ENCODE data around the gene TOB1. TPM values are rescaled to one million over a fixed set of nuclear protein-coding genes. Genes with fewer than 3 reads are reported as not detected.

The TOB1 gene
- total and polyA plus RNA-seq, 2 experiments from 2014 or later = 8.4 to 93.8 TPM

DNA sequence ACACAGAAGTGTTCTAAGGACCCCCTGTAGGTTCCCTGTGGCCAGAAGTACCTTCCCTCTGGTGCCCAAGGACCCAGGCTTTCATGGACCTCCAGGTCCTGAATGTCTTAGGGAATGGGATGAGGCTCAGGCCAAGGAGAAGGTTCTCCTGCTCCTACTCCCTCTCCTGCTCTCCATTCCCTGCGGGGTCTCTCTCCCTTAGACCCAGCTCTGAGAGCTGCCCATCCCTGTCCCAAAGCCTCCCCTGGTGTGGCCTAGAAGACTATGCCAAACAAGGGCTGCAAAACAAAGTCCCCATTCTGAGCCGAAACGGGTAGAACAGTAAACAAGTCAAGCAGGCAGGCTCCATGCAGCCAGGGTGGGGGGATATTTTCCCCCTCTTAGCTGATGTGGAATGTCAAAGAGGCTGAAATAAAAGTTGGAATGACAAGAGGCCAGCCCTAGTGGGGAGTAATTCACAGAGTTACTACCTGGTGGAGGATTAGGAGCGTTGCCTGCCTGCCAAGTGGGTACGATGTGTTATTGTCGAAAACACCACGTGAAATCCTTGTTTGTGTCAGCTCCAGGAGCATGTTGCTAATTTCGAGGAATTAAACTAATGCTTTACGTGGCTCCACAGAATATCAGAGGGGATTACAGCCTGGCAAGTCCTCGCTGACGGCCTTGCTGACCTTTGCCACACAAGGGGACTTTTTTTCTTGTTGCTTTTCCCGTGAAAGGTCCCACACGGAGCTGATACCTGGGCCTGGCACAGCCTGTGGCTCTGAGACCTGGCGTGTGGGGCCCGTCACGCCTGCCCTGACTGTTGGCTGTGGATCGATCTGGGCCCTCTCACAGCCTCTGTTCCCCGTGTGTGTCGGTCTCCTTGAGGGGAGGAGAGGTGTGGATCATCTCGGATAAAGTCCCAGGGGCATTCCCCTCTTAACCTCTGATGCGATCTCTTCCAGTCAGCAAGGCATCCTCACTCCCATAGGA is 27.9 kb downstream of the TOB1 start:
- no peaks in the 10 kb centered on the region for H3K79me2 ChIP-seq (ENCODE audit: insufficient read depth)
- in situ Hi-C loops (cut with MboI) = no loop called here
- no peaks in the 10 kb centered on the region for H3K36me3 ChIP-seq (ENCODE audit: low read depth)
- peaks cover 13% of the 10 kb centered on the region for H3K27me3 ChIP-seq (replicated peaks; ENCODE audit: insufficient read depth)
- no peak overlapping the region for H3K9ac ChIP-seq
- H3K4me2 ChIP-seq (ENCODE audit: unreplicated experiment) = no peak overlapping the region
- H4K20me1 ChIP-seq (ENCODE audit: insufficient read depth) = no peaks in the 10 kb centered on the region
- no peak for TF ChIP-seq EZH2phosphoT487 (IDR thresholded peaks at IDR 0.05; ENCODE audit: insufficient read depth, low read depth)
- no peak for TF ChIP-seq EZH2 (IDR thresholded peaks at IDR 0.05; ENCODE audit: insufficient read depth, poor library complexity, severe bottlenecking)
- 68 to 71% methylated on average over 20 to 21 of the region's 21 CpGs for WGBS, 2 experiments (ENCODE audit: low coverage in 1 of 2, low lambda C conversion rate in 2 of 2, missing lambda C conversion rate in 2 of 2)
- H3K4me1 ChIP-seq (ENCODE audit: insufficient read depth) = no peaks in the 10 kb centered on the region
- no peaks in the 10 kb centered on the region for H3F3A ChIP-seq (ENCODE audit: insufficient read depth)
- no peak overlapping the region for H2AFZ ChIP-seq
- H3K4me3 ChIP-seq = no peak overlapping the region
- no peak for DNase-seq
- no peaks in the 10 kb centered on the region for H3K9me3 ChIP-seq (ENCODE audit: low read depth)
- H3K9me2 ChIP-seq (ENCODE audit: insufficient read depth) = no peaks in the 10 kb centered on the region
- no peak overlapping the region for H3K27ac ChIP-seq

DNA sequence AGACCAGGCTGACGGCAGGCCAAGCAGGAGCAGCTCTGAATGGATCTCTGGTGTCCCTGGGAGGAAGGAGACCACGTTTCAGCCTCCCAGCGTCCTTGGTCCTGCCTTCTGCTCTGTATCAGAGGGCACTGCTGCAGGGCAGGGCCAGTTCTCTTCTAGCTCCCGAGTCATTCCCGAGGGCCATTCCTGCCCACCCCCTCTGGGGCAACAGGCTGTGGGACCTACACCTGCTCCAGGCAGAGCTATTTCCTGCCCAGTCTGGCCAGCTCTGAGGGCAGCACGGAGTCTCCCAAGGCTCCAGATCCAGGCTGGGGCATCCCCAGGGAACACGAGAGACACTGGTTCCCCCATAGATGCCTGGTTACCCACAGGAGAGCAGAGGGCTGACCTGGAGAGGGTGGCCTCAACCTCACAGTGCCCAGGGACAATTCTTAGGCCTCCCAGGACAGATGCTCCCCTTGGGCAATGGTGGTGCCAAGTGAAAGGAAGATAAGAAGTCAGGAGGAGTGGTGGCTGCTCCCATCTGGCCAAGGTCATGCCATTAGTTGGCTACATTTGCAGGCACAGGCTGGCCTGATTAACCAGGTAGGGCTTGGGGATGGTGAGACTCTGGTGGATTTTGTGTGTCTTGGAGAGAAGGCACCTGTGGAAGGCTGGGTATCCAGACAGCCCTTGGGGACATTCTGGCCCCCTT is 28.7 kb downstream of the TOB1 start:
- DNase-seq = no peak
- in situ Hi-C loops (cut with MboI) = no loop called here
- H3K36me3 ChIP-seq (ENCODE audit: low read depth) = no peaks in the 10 kb centered on the region
- no peaks in the 10 kb centered on the region for H3K4me1 ChIP-seq (ENCODE audit: insufficient read depth)
- 82 to 86% methylated on average over 7 of the region's 7 CpGs for WGBS, 2 experiments (ENCODE audit: low coverage in 1 of 2, low lambda C conversion rate in 2 of 2, missing lambda C conversion rate in 2 of 2)
- H3K79me2 ChIP-seq (ENCODE audit: insufficient read depth) = no peaks in the 10 kb centered on the region
- H3K27me3 ChIP-seq (replicated peaks; ENCODE audit: insufficient read depth) = peaks cover 13% of the 10 kb centered on the region
- no peak overlapping the region for H3K9ac ChIP-seq
- H3K4me3 ChIP-seq = no peak overlapping the region
- H3K4me2 ChIP-seq (ENCODE audit: unreplicated experiment) = no peak overlapping the region
- no peak overlapping the region for H3K27ac ChIP-seq
- H2AFZ ChIP-seq = no peak overlapping the region
- TF ChIP-seq EZH2phosphoT487 (IDR thresholded peaks at IDR 0.05; ENCODE audit: insufficient read depth, low read depth) (no peak), EZH2 (IDR thresholded peaks at IDR 0.05; ENCODE audit: insufficient read depth, poor library complexity, severe bottlenecking) (no peak)
- no peaks in the 10 kb centered on the region for H3K9me2 ChIP-seq (ENCODE audit: insufficient read depth)
- no peaks in the 10 kb centered on the region for H4K20me1 ChIP-seq (ENCODE audit: insufficient read depth)
- H3K9me3 ChIP-seq (ENCODE audit: low read depth) = no peaks in the 10 kb centered on the region
- no peaks in the 10 kb centered on the region for H3F3A ChIP-seq (ENCODE audit: insufficient read depth)

- peaks cover 13% of the 10 kb centered on the region for H3K27me3 ChIP-seq (replicated peaks; ENCODE audit: insufficient read depth)
- H3K36me3 ChIP-seq (ENCODE audit: low read depth) = no peaks in the 10 kb centered on the region
- no peaks in the 10 kb centered on the region for H4K20me1 ChIP-seq (ENCODE audit: insufficient read depth)
- no peak overlapping the region for H3K9ac ChIP-seq
- H3K27ac ChIP-seq = no peak overlapping the region
- no peak overlapping the region for H3K4me3 ChIP-seq
- H3F3A ChIP-seq (ENCODE audit: insufficient read depth) = no peaks in the 10 kb centered on the region
- TF ChIP-seq EZH2phosphoT487 (IDR thresholded peaks at IDR 0.05; ENCODE audit: insufficient read depth, low read depth) (no peak), EZH2 (IDR thresholded peaks at IDR 0.05; ENCODE audit: insufficient read depth, poor library complexity, severe bottlenecking) (no peak)
- H3K4me1 ChIP-seq (ENCODE audit: insufficient read depth) = no peaks in the 10 kb centered on the region
- no peak overlapping the region for H3K4me2 ChIP-seq (ENCODE audit: unreplicated experiment)
- no peak overlapping the region for H2AFZ ChIP-seq
- WGBS, 2 experiments (ENCODE audit: low coverage in 1 of 2, low lambda C conversion rate in 2 of 2, missing lambda C conversion rate in 2 of 2) = 74 to 76% methylated on average over 11 of the region's 11 CpGs
- no peak for DNase-seq
- H3K9me2 ChIP-seq (ENCODE audit: insufficient read depth) = no peaks in the 10 kb centered on the region
- H3K79me2 ChIP-seq (ENCODE audit: insufficient read depth) = no peaks in the 10 kb centered on the region
- no peaks in the 10 kb centered on the region for H3K9me3 ChIP-seq (ENCODE audit: low read depth)
- in situ Hi-C loops (cut with MboI) = no loop called here
These were observed 29.3 kb downstream of the TOB1 start for GRCh38 chr17:50836826-50837225.

- no peaks in the 10 kb centered on the region for H3K9me3 ChIP-seq (ENCODE audit: low read depth)
- in situ Hi-C loops (cut with MboI) = no loop called here
- no peaks in the 10 kb centered on the region for H4K20me1 ChIP-seq (ENCODE audit: insufficient read depth)
- no peaks in the 10 kb centered on the region for H3K9me2 ChIP-seq (ENCODE audit: insufficient read depth)
- H2AFZ ChIP-seq = no peak within 1 kb of the TSS
- TF ChIP-seq EZH2 (IDR thresholded peaks at IDR 0.05; ENCODE audit: insufficient read depth, poor library complexity, severe bottlenecking) = no peak
- TF ChIP-seq EZH2phosphoT487 (IDR thresholded peaks at IDR 0.05; ENCODE audit: insufficient read depth, low read depth) = no peak
- H3K27ac ChIP-seq = no peak within 1 kb of the TSS
- H3K4me3 ChIP-seq = no peak within 1 kb of the TSS
- H3K4me1 ChIP-seq (ENCODE audit: insufficient read depth) = no peaks in the 10 kb centered on the region
- H3K4me2 ChIP-seq (ENCODE audit: unreplicated experiment) = no peak within 1 kb of the TSS
- H3F3A ChIP-seq (ENCODE audit: insufficient read depth) = no peaks in the 10 kb centered on the region
- no peaks in the 10 kb centered on the region for H3K79me2 ChIP-seq (ENCODE audit: insufficient read depth)
- H3K36me3 ChIP-seq (ENCODE audit: low read depth) = no peaks in the 10 kb centered on the region
- H3K9ac ChIP-seq = no peak within 1 kb of the TSS
- DNase-seq = no peak
- peaks cover 13% of the 10 kb centered on the region for H3K27me3 ChIP-seq (replicated peaks; ENCODE audit: insufficient read depth)
- 72 to 75% methylated on average over 34 to 39 of the region's 39 CpGs for WGBS, 2 experiments (ENCODE audit: low coverage in 1 of 2, low lambda C conversion rate in 2 of 2, missing lambda C conversion rate in 2 of 2)
These were observed 30.6 kb downstream of the TOB1 start, which contains the start of gene WFIKKN2 for GRCh38 chr17:50835301-50836234. Gene WFIKKN2 (plus strand): TSS chr17:50835586. CDS start chr17:50835938, 352 bp downstream.
